Measurements from ENCODE around the gene KLHL33. TPM values are rescaled to one million over a fixed set of nuclear protein-coding genes. Genes with fewer than 3 reads are reported as not detected.

Gene KLHL33
- total RNA-seq, 2 donors from 2014 or later: 0.04 to 0.11 TPM

GRCh38 chr14:20413744-20414082 is 22.3 kb downstream of the KLHL33 start:
- no peaks in the 10 kb centered on the region for H3K9me3 Mint-ChIP-seq
- H3K27ac Mint-ChIP-seq: peak overlapping the region; percentile 97
- H3K4me1 Mint-ChIP-seq: peaks cover 30% of the 10 kb centered on the region
- peak overlapping the region; percentile 95 for H3K4me3 Mint-ChIP-seq
- no peaks in the 10 kb centered on the region for H3K27me3 Mint-ChIP-seq
- peak; percentile 58 for ATAC-seq (replicated peaks)
- H3K36me3 Mint-ChIP-seq (ENCODE audit: low read depth): peaks cover 31% of the 10 kb centered on the region

GRCh38 chr14:20412876-20413743 is 22.9 kb downstream of the KLHL33 start, which contains the start of gene TEP1:
Gene TEP1 (minus strand): TSS chr14:20413501. CDS start chr14:20408439, 5,062 bp downstream.
- Mint-ChIP-seq H3K9me3 (no peaks in the 10 kb centered on the region), H3K27me3 (no peaks in the 10 kb centered on the region), H3K27ac (peak within 1 kb of the TSS; percentile 97), H3K4me3 (peak within 1 kb of the TSS; percentile 95), H3K4me1 (peaks cover 30% of the 10 kb centered on the region), H3K36me3 (ENCODE audit: low read depth) (peaks cover 35% of the 10 kb centered on the region)
- ATAC-seq (replicated peaks): peak; percentile 84

- H3K36me3 Mint-ChIP-seq (ENCODE audit: low read depth): peaks cover 42% of the 10 kb centered on the region
- H3K9me3 Mint-ChIP-seq: no peaks in the 10 kb centered on the region
- H3K4me1 Mint-ChIP-seq: peaks cover 30% of the 10 kb centered on the region
Observed at GRCh38 chr14:20412411-20412810, 23.6 kb downstream of the KLHL33 start.

GRCh38 chr14:20409226-20409625 is 26.7 kb downstream of the KLHL33 start:
- no peak for ATAC-seq (replicated peaks)
- Mint-ChIP-seq H3K27ac (peak overlapping the region; percentile 20), H3K27me3 (no peaks in the 10 kb centered on the region), H3K36me3 (ENCODE audit: low read depth) (peaks cover 73% of the 10 kb centered on the region), H3K9me3 (no peaks in the 10 kb centered on the region), H3K4me1 (peaks cover 37% of the 10 kb centered on the region), H3K4me3 (no peak overlapping the region)

More at GRCh38 chr14:20412411-20412810, 23.6 kb downstream of the KLHL33 start:
- H3K4me3 Mint-ChIP-seq: peak overlapping the region; percentile 95
- H3K27me3 Mint-ChIP-seq: no peaks in the 10 kb centered on the region
- peak; percentile 47 for ATAC-seq (replicated peaks)
- H3K27ac Mint-ChIP-seq: peak overlapping the region; percentile 97

GRCh38 chr14:20403521-20403920 is 32.4 kb downstream of the KLHL33 start:
- Mint-ChIP-seq H3K4me1 (peaks cover 39% of the 10 kb centered on the region), H3K9me3 (no peaks in the 10 kb centered on the region), H3K27ac (peak overlapping the region; percentile 100)

GRCh38 chr14:20400965-20401593 is 34.9 kb downstream of the KLHL33 start:
- peak overlapping the region; percentile 100 for H3K27ac Mint-ChIP-seq
- H3K27me3 Mint-ChIP-seq: no peaks in the 10 kb centered on the region
- ATAC-seq (replicated peaks): peak; percentile 92
- peaks cover 97% of the 10 kb centered on the region for H3K36me3 Mint-ChIP-seq (ENCODE audit: low read depth)
- peaks cover 31% of the 10 kb centered on the region for H3K4me1 Mint-ChIP-seq
- no peaks in the 10 kb centered on the region for H3K9me3 Mint-ChIP-seq
- peak overlapping the region; percentile 86 for H3K4me3 Mint-ChIP-seq

More at GRCh38 chr14:20403521-20403920, 32.4 kb downstream of the KLHL33 start:
- Mint-ChIP-seq H3K27me3 (no peaks in the 10 kb centered on the region), H3K4me3 (no peak overlapping the region), H3K36me3 (ENCODE audit: low read depth) (peaks cover 100% of the 10 kb centered on the region)
- ATAC-seq (replicated peaks): no peak

- peak; percentile 87 for ATAC-seq (replicated peaks)
- Mint-ChIP-seq H3K27me3 (no peaks in the 10 kb centered on the region), H3K27ac (peak overlapping the region; percentile 100), H3K9me3 (no peaks in the 10 kb centered on the region), H3K4me3 (peak overlapping the region; percentile 86), H3K36me3 (ENCODE audit: low read depth) (peaks cover 97% of the 10 kb centered on the region), H3K4me1 (peaks cover 30% of the 10 kb centered on the region)
Observed at GRCh38 chr14:20400589-20400964, 35.4 kb downstream of the KLHL33 start.

GRCh38 chr14:20397511-20397910 is 38.5 kb downstream of the KLHL33 start:
- Mint-ChIP-seq H3K4me1 (peaks cover 17% of the 10 kb centered on the region), H3K27me3 (no peaks in the 10 kb centered on the region), H3K9me3 (no peaks in the 10 kb centered on the region), H3K27ac (no peak overlapping the region), H3K4me3 (no peak overlapping the region), H3K36me3 (ENCODE audit: low read depth) (peaks cover 95% of the 10 kb centered on the region)
- ATAC-seq (replicated peaks): no peak

- ATAC-seq (replicated peaks): no peak
- peaks cover 99% of the 10 kb centered on the region for H3K36me3 Mint-ChIP-seq (ENCODE audit: low read depth)
- H3K4me3 Mint-ChIP-seq: no peak overlapping the region
- no peak overlapping the region for H3K27ac Mint-ChIP-seq
- H3K9me3 Mint-ChIP-seq: no peaks in the 10 kb centered on the region
- no peaks in the 10 kb centered on the region for H3K4me1 Mint-ChIP-seq
- no peaks in the 10 kb centered on the region for H3K27me3 Mint-ChIP-seq
Observed at GRCh38 chr14:20391505-20391904, 44.5 kb downstream of the KLHL33 start.

GRCh38 chr14:20388159-20388558 is 47.8 kb downstream of the KLHL33 start:
- ATAC-seq (replicated peaks): no peak
- Mint-ChIP-seq H3K4me3 (no peak overlapping the region), H3K4me1 (no peaks in the 10 kb centered on the region), H3K9me3 (no peaks in the 10 kb centered on the region), H3K27ac (peak overlapping the region; percentile 79), H3K27me3 (no peaks in the 10 kb centered on the region), H3K36me3 (ENCODE audit: low read depth) (peaks cover 99% of the 10 kb centered on the region)

GRCh38 chr14:20387576-20387975 is 48.4 kb downstream of the KLHL33 start:
- Mint-ChIP-seq H3K27me3 (no peaks in the 10 kb centered on the region), H3K36me3 (ENCODE audit: low read depth) (peaks cover 100% of the 10 kb centered on the region), H3K4me3 (no peak overlapping the region), H3K9me3 (no peaks in the 10 kb centered on the region), H3K27ac (peak overlapping the region; percentile 79), H3K4me1 (no peaks in the 10 kb centered on the region)
- no peak for ATAC-seq (replicated peaks)

GRCh38 chr14:20386276-20386855 is 49.6 kb downstream of the KLHL33 start:
- H3K27ac Mint-ChIP-seq: no peak overlapping the region
- no peaks in the 10 kb centered on the region for H3K27me3 Mint-ChIP-seq
- H3K9me3 Mint-ChIP-seq: no peaks in the 10 kb centered on the region
- H3K36me3 Mint-ChIP-seq (ENCODE audit: low read depth): peaks cover 100% of the 10 kb centered on the region
- no peaks in the 10 kb centered on the region for H3K4me1 Mint-ChIP-seq
- no peak overlapping the region for H3K4me3 Mint-ChIP-seq
- ATAC-seq (replicated peaks): no peak

GRCh38 chr14:20384886-20385285 is 51.1 kb downstream of the KLHL33 start:
- Mint-ChIP-seq H3K4me3 (no peak overlapping the region), H3K27me3 (no peaks in the 10 kb centered on the region), H3K27ac (peak overlapping the region; percentile 54), H3K4me1 (no peaks in the 10 kb centered on the region), H3K36me3 (ENCODE audit: low read depth) (peaks cover 100% of the 10 kb centered on the region), H3K9me3 (no peaks in the 10 kb centered on the region)
- ATAC-seq (replicated peaks): no peak

- no peak for ATAC-seq (replicated peaks)
- Mint-ChIP-seq H3K4me1 (no peaks in the 10 kb centered on the region), H3K27ac (peak overlapping the region; percentile 54), H3K27me3 (no peaks in the 10 kb centered on the region), H3K36me3 (ENCODE audit: low read depth) (peaks cover 100% of the 10 kb centered on the region), H3K4me3 (no peak overlapping the region), H3K9me3 (no peaks in the 10 kb centered on the region)
Observed at GRCh38 chr14:20384321-20384720, 51.6 kb downstream of the KLHL33 start.

Data from activated T-helper 17 cell treated with anti-CD3 and anti-CD28 coated beads, Interleukin-2, amount 50 U/mL, for 72 hours (primary cell).